ENCODE results near the gene ESRP2.

Gene ESRP2

GRCh38 chr16:68244903-68245853, 9.3 kb upstream of the ESRP2 start, which contains the start of gene PLA2G15 (continued):
- TF ChIP-seq ZNF639 (tag by site-specific recombination; IDR thresholded peaks at IDR 0.05) (0 out of 2 replicates have a peak, but pooled peaks have one; percentile 18), ZNF510 (tag by site-specific recombination; IDR thresholded peaks at IDR 0.05; ENCODE audit: insufficient replicate concordance) (no peak), ZNF549 (tag by site-specific recombination; IDR thresholded peaks at IDR 0.05) (no peak), MEIS1 (CRISPR knock-in tag; IDR thresholded peaks at IDR 0.05; ENCODE audit: borderline replicate concordance) (no peak), HIC1 (tag by site-specific recombination; IDR thresholded peaks at IDR 0.05) (no peak), CTCF (tag by site-specific recombination; IDR thresholded peaks at IDR 0.05) (peak; percentile 29; the same call in 1 of the 2 replicates), ZNF518A (tag by site-specific recombination; conservative IDR thresholded peaks at IDR 0.05; ENCODE audit: low read depth) (peak; percentile 34; the same call in 1 of the 2 replicates), OSR2 (tag by site-specific recombination; IDR thresholded peaks at IDR 0.05) (peak; percentile 12; the same call in 1 of the 2 replicates), ZFP69B (tag by site-specific recombination; IDR thresholded peaks at IDR 0.05) (no peak), ZFP37 (tag by site-specific recombination; IDR thresholded peaks at IDR 0.05) (peak; percentile 38; the same call in 1 of the 2 replicates), KLF8 (tag by site-specific recombination; IDR thresholded peaks at IDR 0.05) (peak; percentile 99), ZNF704 (tag by site-specific recombination; IDR thresholded peaks at IDR 0.05) (no peak), BCL6B (tag by site-specific recombination; IDR thresholded peaks at IDR 0.05) (peak; percentile 84), ZBTB17 (tag by site-specific recombination; IDR thresholded peaks at IDR 0.05) (peak; percentile 99), ZNF629 (tag by site-specific recombination; IDR thresholded peaks at IDR 0.05) (peak; percentile 53), ZNF404 (tag by site-specific recombination; IDR thresholded peaks at IDR 0.05) (no peak), ZNF354C (tag by site-specific recombination; IDR thresholded peaks at IDR 0.05; ENCODE audit: borderline replicate concordance, low read depth) (no peak), RBAK (tag by site-specific recombination; IDR thresholded peaks at IDR 0.05) (no peak), SP3 (tag by site-specific recombination; IDR thresholded peaks at IDR 0.05) (peak; percentile 97), ZNF610 (tag by site-specific recombination; IDR thresholded peaks at IDR 0.05; ENCODE audit: borderline replicate concordance) (0 out of 2 replicates have a peak, but pooled peaks have one; percentile 26), ZBTB20 (tag by site-specific recombination; IDR thresholded peaks at IDR 0.05) (peak; percentile 61; the same call in 1 of the 2 replicates), KLF10 (tag by site-specific recombination; IDR thresholded peaks at IDR 0.05) (peak; percentile 96), PRDM1 (tag by site-specific recombination; IDR thresholded peaks at IDR 0.05) (no peak), SCRT2 (tag by site-specific recombination; IDR thresholded peaks at IDR 0.05) (peak; percentile 42; the same call in 1 of the 2 replicates), SP2 (tag by site-specific recombination; IDR thresholded peaks at IDR 0.05) (peak; percentile 99)

All from HEK293 (cell line).